ENCODE measurements around the gene CSNK2A2. TPM values are rescaled to one million over a fixed set of nuclear protein-coding genes. Genes with fewer than 3 reads are reported as not detected.

CSNK2A2 gene
- total and polyA plus RNA-seq, 10 of the 15 experiments (the other 5 are each of a cell fraction or from before 2014, with no cell fraction given): 17.4 to 79.1 (median 29.4) TPM

DNA sequence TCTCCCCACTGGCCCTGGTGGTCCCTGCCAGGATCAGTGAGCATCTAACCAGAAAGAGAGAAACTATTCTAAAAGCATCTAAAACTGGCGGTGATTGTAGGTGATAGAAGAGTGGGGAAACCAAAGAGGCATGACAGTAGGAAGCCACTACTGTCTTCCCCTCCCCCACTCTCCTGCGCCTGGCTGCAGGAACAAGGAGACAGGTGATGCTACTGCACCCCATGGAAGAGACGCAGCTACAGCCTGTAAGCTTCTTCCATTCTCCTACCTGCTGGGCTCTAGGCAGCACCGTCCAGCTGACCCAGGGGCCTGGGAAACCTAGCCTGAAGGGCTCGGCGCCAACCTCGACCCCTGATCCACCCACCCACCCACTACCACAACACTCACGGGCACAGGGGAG lies 32.4 kb upstream of the CSNK2A2 start (continued):
- TF ChIP-seq, protein P1, sequence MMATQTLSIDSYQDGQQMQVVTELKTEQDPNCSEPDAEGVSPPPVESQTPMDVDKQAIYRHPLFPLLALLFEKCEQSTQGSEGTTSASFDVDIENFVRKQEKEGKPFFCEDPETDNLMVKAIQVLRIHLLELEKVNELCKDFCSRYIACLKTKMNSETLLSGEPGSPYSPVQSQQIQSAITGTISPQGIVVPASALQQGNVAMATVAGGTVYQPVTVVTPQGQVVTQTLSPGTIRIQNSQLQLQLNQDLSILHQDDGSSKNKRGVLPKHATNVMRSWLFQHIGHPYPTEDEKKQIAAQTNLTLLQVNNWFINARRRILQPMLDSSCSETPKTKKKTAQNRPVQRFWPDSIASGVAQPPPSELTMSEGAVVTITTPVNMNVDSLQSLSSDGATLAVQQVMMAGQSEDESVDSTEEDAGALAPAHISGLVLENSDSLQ (IDR thresholded peaks at IDR 0.05): no peak
- TF ChIP-seq FOXK2 (IDR thresholded peaks at IDR 0.05) (no peak), TCF7 (IDR thresholded peaks at IDR 0.05; ENCODE audit: borderline replicate concordance) (no peak), POLR2AphosphoS5 (IDR thresholded peaks at IDR 0.05; ENCODE audit: low read length) (no peak)
- TF ChIP-seq, protein P2, sequence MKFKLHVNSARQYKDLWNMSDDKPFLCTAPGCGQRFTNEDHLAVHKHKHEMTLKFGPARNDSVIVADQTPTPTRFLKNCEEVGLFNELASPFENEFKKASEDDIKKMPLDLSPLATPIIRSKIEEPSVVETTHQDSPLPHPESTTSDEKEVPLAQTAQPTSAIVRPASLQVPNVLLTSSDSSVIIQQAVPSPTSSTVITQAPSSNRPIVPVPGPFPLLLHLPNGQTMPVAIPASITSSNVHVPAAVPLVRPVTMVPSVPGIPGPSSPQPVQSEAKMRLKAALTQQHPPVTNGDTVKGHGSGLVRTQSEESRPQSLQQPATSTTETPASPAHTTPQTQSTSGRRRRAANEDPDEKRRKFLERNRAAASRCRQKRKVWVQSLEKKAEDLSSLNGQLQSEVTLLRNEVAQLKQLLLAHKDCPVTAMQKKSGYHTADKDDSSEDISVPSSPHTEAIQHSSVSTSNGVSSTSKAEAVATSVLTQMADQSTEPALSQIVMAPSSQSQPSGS (IDR thresholded peaks at IDR 0.05; ENCODE audit: low read length): no peak

DNA sequence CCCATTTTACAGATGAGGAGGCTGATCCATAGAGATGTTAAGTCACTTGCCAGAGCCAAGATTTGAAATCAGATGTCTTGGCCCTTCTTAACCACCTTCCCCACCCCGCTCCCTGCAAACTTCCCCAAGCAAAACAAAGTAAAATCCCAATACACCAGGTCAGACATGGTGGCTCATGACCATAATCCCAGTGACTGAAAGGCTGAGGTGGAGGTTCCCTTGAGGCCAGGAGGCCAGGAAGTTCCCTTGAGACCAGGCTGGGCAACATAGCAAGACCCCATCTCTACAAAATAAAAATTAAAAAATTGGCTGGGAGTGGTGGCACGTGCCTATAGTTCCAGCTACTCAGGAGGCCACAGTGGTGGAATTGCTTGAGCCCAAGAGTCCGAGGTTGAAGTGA lies 28.9 kb upstream of the CSNK2A2 start:
- in situ Hi-C loops (cut with MboI) (no loop called here), intact Hi-C loops (cut with micrococcal nuclease; ENCODE audit: unreplicated experiment) (no loop called here)
- H3K27ac ChIP-seq (ENCODE audit: control insufficient read depth, insufficient read depth): no peak overlapping the region
- ChIA-PET POLR2A (interaction anchor here (0.6 to 1.1 kb wide), 3 partner anchors 12 to 347 kb away, joined by 3 to 7 read pairs (median 4); no protein-coding TSS in a partner anchor), CTCF (no interaction called here), RAD21 (ENCODE audit: unreplicated experiment) (no interaction called here), SMC1A (ENCODE audit: uncharacterized antibody, unreplicated experiment) (interaction anchor here (1.7 kb wide), 1 partner anchor 16 kb away, joined by 8 read pairs; no protein-coding TSS in a partner anchor)
- no peak overlapping the region for H2AFZ ChIP-seq (ENCODE audit: control insufficient read depth, low read depth, low read length)
- ATAC-seq (no peak), DNase-seq (ENCODE audit: low read depth, low spot score) (no peak), FAIRE-seq (no peak)
- H3K9ac ChIP-seq (ENCODE audit: control insufficient read depth, insufficient read depth, low read length): no peak overlapping the region
- no peak overlapping the region for H3K4me3 ChIP-seq
- no peaks in the 10 kb centered on the region for H3K36me3 ChIP-seq (ENCODE audit: control insufficient read depth in 2 of 2, insufficient read depth in 2 of 2, low read length in 1 of 2)
- H3K4me1 ChIP-seq (ENCODE audit: control insufficient read depth, insufficient read depth, low read length): no peaks in the 10 kb centered on the region
- no peaks in the 10 kb centered on the region for H4K20me1 ChIP-seq (ENCODE audit: control insufficient read depth, insufficient read depth)
- 79% methylated on average over 3 of the region's 3 CpGs for WGBS (ENCODE audit: insufficient coverage, insufficient replicate concordance, low lambda C conversion rate, missing lambda C conversion rate)
- no peak overlapping the region for H3K4me2 ChIP-seq (ENCODE audit: control insufficient read depth, insufficient read depth)
- no TSS peak for BruUV-seq (replicated peaks)
- no peaks in the 10 kb centered on the region for H3K27me3 ChIP-seq (replicated peaks in 1 of 2; ENCODE audit: control insufficient read depth in 2 of 2, insufficient read depth in 2 of 2, low read length in 1 of 2)
- H3K79me2 ChIP-seq (ENCODE audit: control insufficient read depth, insufficient read depth, low read length): no peaks in the 10 kb centered on the region
- no peaks in the 10 kb centered on the region for H3K9me3 ChIP-seq (replicated peaks; ENCODE audit: control insufficient read depth, insufficient read depth, low read length)
- TF ChIP-seq NR2C1 (IDR thresholded peaks at IDR 0.05) (no peak), DPF2 (IDR thresholded peaks at IDR 0.05) (no peak), POLR2AphosphoS5 (IDR thresholded peaks at IDR 0.05; ENCODE audit: low read length) (no peak), POLR2A (IDR thresholded peaks at IDR 0.05; ENCODE audit: low read depth, low read length) (no peak), RAD51 (IDR thresholded peaks at IDR 0.05) (no peak), ATF7 (IDR thresholded peaks at IDR 0.05; ENCODE audit: low read depth) (no peak)
- TF ChIP-seq, protein P3, sequence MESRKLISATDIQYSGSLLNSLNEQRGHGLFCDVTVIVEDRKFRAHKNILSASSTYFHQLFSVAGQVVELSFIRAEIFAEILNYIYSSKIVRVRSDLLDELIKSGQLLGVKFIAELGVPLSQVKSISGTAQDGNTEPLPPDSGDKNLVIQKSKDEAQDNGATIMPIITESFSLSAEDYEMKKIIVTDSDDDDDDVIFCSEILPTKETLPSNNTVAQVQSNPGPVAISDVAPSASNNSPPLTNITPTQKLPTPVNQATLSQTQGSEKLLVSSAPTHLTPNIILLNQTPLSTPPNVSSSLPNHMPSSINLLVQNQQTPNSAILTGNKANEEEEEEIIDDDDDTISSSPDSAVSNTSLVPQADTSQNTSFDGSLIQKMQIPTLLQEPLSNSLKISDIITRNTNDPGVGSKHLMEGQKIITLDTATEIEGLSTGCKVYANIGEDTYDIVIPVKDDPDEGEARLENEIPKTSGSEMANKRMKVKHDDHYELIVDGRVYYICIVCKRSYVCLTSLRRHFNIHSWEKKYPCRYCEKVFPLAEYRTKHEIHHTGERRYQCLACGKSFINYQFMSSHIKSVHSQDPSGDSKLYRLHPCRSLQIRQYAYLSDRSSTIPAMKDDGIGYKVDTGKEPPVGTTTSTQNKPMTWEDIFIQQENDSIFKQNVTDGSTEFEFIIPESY (IDR thresholded peaks at IDR 0.05): no peak
- TF ChIP-seq, protein P4, sequence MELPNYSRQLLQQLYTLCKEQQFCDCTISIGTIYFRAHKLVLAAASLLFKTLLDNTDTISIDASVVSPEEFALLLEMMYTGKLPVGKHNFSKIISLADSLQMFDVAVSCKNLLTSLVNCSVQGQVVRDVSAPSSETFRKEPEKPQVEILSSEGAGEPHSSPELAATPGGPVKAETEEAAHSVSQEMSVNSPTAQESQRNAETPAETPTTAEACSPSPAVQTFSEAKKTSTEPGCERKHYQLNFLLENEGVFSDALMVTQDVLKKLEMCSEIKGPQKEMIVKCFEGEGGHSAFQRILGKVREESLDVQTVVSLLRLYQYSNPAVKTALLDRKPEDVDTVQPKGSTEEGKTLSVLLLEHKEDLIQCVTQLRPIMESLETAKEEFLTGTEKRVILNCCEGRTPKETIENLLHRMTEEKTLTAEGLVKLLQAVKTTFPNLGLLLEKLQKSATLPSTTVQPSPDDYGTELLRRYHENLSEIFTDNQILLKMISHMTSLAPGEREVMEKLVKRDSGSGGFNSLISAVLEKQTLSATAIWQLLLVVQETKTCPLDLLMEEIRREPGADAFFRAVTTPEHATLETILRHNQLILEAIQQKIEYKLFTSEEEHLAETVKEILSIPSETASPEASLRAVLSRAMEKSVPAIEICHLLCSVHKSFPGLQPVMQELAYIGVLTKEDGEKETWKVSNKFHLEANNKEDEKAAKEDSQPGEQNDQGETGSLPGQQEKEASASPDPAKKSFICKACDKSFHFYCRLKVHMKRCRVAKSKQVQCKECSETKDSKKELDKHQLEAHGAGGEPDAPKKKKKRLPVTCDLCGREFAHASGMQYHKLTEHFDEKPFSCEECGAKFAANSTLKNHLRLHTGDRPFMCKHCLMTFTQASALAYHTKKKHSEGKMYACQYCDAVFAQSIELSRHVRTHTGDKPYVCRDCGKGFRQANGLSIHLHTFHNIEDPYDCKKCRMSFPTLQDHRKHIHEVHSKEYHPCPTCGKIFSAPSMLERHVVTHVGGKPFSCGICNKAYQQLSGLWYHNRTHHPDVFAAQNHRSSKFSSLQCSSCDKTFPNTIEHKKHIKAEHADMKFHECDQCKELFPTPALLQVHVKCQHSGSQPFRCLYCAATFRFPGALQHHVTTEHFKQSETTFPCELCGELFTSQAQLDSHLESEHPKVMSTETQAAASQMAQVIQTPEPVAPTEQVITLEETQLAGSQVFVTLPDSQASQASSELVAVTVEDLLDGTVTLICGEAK (IDR thresholded peaks at IDR 0.05; ENCODE audit: borderline replicate concordance): no peak
- TF ChIP-seq, protein P5, sequence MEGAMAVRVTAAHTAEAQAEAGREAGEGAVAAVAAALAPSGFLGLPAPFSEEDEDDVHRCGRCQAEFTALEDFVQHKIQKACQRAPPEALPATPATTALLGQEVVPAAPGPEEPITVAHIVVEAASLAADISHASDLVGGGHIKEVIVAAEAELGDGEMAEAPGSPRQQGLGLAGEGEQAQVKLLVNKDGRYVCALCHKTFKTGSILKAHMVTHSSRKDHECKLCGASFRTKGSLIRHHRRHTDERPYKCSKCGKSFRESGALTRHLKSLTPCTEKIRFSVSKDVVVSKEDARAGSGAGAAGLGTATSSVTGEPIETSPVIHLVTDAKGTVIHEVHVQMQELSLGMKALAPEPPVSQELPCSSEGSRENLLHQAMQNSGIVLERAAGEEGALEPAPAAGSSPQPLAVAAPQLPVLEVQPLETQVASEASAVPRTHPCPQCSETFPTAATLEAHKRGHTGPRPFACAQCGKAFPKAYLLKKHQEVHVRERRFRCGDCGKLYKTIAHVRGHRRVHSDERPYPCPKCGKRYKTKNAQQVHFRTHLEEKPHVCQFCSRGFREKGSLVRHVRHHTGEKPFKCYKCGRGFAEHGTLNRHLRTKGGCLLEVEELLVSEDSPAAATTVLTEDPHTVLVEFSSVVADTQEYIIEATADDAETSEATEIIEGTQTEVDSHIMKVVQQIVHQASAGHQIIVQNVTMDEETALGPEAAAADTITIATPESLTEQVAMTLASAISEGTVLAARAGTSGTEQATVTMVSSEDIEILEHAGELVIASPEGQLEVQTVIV (IDR thresholded peaks at IDR 0.05; ENCODE audit: borderline replicate concordance, partially characterized antibody): no peak

Data from GM12878 (cell line).